Adrenal gland (tissue), 12 donors: ENCODE results near the gene TMA7. TPM values are rescaled to one million over a fixed set of nuclear protein-coding genes. Genes with fewer than 3 reads are reported as not detected.

Experiments
- DNase-seq, 7 donors: peaks; one replicate each; pipeline ENCODE4 v3.0.0-alpha.2; 2019 to 2020
- H3K27ac ChIP-seq, 5 donors: fragments of 200-600 bp; sonication (generic) in 4 of 5; 1 replicate in 3 of 5; 2 replicates in 2 of 5; pipeline versions ENCODE4 v1.5.1 to v1.8.0; 2016 to 2020; ENCODE audit warnings: mild to moderate bottlenecking in 1 of 5
- H3K27me3 ChIP-seq: fragments of 200-600 bp; 2 replicates; pipeline ENCODE4 v1.8.0; 2021
- H3K36me3 ChIP-seq, 2 donors: fragments of 200-600 bp; replicated peaks in 1 of 2; 1 replicate in 1 of 2; 2 replicates in 1 of 2; pipeline versions ENCODE4 v1.5.1 to v1.8.0; 2018 to 2022
- H3K4me1 ChIP-seq, 2 donors: fragments of 200-600 bp; replicated peaks in 1 of 2; 1 replicate in 1 of 2; 2 replicates in 1 of 2; pipeline versions ENCODE4 v1.5.1 to v1.8.0; 2018 to 2021
- H3K4me3 ChIP-seq, 4 donors: fragments of 200-600 bp; sonication (generic) in 3 of 4; one replicate each; pipeline ENCODE4 v1.5.1; 2016 to 2018
- H3K9me3 ChIP-seq, 3 donors: fragments of 200-600 bp; sonication (generic) in 1 of 3; replicated peaks in 1 of 3; 1 replicate in 2 of 3; 2 replicates in 1 of 3; pipeline versions ENCODE4 v1.5.1 to v1.8.0; 2016 to 2021
- POLR2A ChIP-seq, 2 donors: fragments of 450-650 bp; IDR thresholded peaks; one replicate each; pipeline ENCODE4 v1.6.1; 2017; ENCODE audit warnings: antibody characterized with exemption in 2 of 2, mild to moderate bottlenecking in 2 of 2, moderate library complexity in 1 of 2
- WGBS, 4 donors: extraction: QIAGEN DNeasy Blood & Tissue Kit in 2 of 4; methylation state at CpG; one replicate each; pipeline versions ENCODE4 v1.1.5 to v1.1.7; 2013 to 2017; 5-methylcytosine and 5-hydroxymethylcytosine counted together
- intact Hi-C, 2 donors: fragments of 100-400 bp; cut with DNase I; formaldehyde crosslinking; loops; one replicate each; pipeline versions ENCODE4 v1.14.1 to v1.15.0; 2022 to 2023
- polyA plus RNA-seq, 3 donors: library from polyadenylated mRNA; stranded (reverse); fragments of 200-250 nt in 2 of 3; fragments of 350-450 nt in 1 of 3; fragmentation: Illumina TruSeq in 1 of 3; extraction: RNeasy Lipid Tissue Mini Kit (QIAGEN cat#74804) in 1 of 3; gene quantifications; one replicate each; pipeline ENCODE4 v1.2.3, GENCODE V29; 2013 to 2014
- total RNA-seq, 9 donors: library from RNA; depleted of rRNA in 4 of 9; stranded (reverse); fragments of >200 nt in 4 of 9; fragments of 120-200 nt in 1 of 9; fragmentation: NEBNext Ultra II Directional in 1 of 9; extraction: Animal tissue kit (Norgen Biotek cat#: 25700) in 1 of 9; gene quantifications; one replicate each; pipeline versions ENCODE4 v1.1.0 to v1.2.4, GENCODE V29; 2013 to 2023
- TF ChIP-seq, protein P1 (sequence below), 6 experiments: fragments of 450-650 bp in 4 of 6; fragments of 200-600 bp in 2 of 6; sonication (generic) in 1 of 6; IDR thresholded peaks; 1 replicate in 5 of 6; 2 replicates in 1 of 6; pipeline versions ENCODE4 v1.5.1 to v1.8.0; 2016 to 2021; ENCODE audit warnings: antibody characterized with exemption in 6 of 6, mild to moderate bottlenecking in 2 of 6, moderate library complexity in 1 of 6
- donor health status: healthy with polysubstance abuse.
- donor health status: Bipolar disorder and iron deficiency.
- donor health status: DM: yes; HTN: yes; CAD: no.
- donor health status: DM: no; HTN: no; CAD: no.
- donor health status: DM: no; HTN: no; CAD: no.
- donor health status: DM: yes; HTN: yes; CAD: no.

Gene TMA7
- total and polyA plus RNA-seq, 12 donors: 177 to 891 (median 284) TPM

DNA sequence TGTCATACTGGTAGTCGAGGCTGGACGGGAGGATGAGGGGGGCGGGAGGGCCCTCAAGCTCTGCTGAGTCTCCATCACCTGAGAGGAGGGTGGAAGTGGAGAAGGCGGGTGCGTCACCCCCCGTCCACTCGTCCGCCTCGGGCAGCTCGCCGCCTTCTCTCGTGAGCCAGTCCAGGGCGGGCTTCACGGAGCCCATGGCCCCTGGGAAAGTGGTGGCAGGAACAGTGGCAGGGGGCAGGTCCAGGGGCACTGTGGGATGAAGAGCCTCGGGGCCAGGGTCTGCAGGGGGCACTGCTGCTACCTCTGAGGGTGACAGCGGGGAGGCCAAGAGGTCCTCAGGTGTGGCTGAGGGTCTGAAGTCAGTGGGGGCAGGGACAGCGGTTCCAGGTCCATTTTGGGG is 20.5 kb upstream of the TMA7 start:
- Histone ChIP-seq H3K4me1 (no peaks in the 10 kb centered on the region), H3K36me3 (peaks cover 0 to 20% of the 10 kb centered on the region in 2 donors), H3K4me3 (no peak overlapping the region), H3K27me3 (no peaks in the 10 kb centered on the region), H3K27ac (no peak overlapping the region), H3K9me3 (no peaks in the 10 kb centered on the region)
- DNase-seq: no peak
- TF ChIP-seq, protein P1, sequence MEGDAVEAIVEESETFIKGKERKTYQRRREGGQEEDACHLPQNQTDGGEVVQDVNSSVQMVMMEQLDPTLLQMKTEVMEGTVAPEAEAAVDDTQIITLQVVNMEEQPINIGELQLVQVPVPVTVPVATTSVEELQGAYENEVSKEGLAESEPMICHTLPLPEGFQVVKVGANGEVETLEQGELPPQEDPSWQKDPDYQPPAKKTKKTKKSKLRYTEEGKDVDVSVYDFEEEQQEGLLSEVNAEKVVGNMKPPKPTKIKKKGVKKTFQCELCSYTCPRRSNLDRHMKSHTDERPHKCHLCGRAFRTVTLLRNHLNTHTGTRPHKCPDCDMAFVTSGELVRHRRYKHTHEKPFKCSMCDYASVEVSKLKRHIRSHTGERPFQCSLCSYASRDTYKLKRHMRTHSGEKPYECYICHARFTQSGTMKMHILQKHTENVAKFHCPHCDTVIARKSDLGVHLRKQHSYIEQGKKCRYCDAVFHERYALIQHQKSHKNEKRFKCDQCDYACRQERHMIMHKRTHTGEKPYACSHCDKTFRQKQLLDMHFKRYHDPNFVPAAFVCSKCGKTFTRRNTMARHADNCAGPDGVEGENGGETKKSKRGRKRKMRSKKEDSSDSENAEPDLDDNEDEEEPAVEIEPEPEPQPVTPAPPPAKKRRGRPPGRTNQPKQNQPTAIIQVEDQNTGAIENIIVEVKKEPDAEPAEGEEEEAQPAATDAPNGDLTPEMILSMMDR (IDR thresholded peaks at IDR 0.05): no peak
- no peak for TF ChIP-seq POLR2A (IDR thresholded peaks at IDR 0.05)
- intact Hi-C loops: no loop called here
- 83 to 92% (median 91%) methylated on average over 16 to 17 of the region's 17 CpGs for WGBS, 4 donors

DNA sequence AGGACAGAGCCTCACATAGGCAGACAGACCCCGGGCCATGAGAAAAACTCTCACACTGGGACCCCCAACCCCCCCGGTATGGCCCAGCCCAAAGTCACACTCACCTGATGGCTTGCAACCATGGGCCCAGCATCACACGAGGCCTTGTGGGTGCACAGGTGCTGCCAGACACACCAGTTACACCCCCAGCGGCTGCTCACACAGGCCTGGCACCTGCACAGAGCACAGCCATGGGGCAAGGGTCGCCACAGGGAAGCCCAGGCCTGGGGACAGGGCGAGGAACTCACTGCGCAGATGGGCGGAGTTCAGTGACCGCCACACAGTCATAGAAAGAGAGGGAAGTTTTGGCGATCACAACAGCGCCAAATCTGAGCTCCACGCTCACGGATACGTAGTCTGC is 19.5 kb upstream of the TMA7 start:
- TF ChIP-seq, protein P1 (IDR thresholded peaks at IDR 0.05): no peak
- no peak for TF ChIP-seq POLR2A (IDR thresholded peaks at IDR 0.05)
- 88 to 94% (median 90%) methylated on average over 10 to 14 of the region's 14 CpGs for WGBS, 4 donors

DNA sequence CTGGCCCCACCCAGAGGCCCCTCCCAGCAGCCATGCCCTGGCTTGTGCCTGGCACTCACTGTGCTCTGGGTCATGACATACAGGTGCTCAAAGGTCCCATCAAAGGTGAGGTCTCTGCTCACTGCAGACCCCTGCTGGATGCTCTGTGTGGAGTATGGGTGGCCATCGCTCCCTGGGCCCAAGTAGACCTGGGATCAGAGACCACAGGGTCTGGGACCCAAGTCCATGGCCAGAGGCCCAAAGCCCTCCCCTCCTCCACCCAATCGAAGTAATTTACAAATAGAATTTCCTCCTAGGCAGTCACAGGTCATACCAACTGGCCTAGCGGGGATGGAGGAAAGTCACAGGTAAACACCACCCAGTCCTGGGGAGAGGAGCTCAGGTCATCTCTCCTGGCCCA is 17.8 kb upstream of the TMA7 start:
- WGBS, 4 donors: 83 to 98% (median 88%) methylated on average over 2 to 3 of the region's 3 CpGs

More for the DNA sequence above, 19.5 kb upstream of the TMA7 start:
- H3K27me3 ChIP-seq: no peaks in the 10 kb centered on the region
- DNase-seq: no peak
- intact Hi-C loops: no loop called here
- H3K4me3 ChIP-seq: no peak overlapping the region
- H3K36me3 ChIP-seq: peaks cover 0 to 10% of the 10 kb centered on the region in 2 donors
- H3K27ac ChIP-seq: no peak overlapping the region
- no peaks in the 10 kb centered on the region for H3K9me3 ChIP-seq
- H3K4me1 ChIP-seq: no peaks in the 10 kb centered on the region

DNA sequence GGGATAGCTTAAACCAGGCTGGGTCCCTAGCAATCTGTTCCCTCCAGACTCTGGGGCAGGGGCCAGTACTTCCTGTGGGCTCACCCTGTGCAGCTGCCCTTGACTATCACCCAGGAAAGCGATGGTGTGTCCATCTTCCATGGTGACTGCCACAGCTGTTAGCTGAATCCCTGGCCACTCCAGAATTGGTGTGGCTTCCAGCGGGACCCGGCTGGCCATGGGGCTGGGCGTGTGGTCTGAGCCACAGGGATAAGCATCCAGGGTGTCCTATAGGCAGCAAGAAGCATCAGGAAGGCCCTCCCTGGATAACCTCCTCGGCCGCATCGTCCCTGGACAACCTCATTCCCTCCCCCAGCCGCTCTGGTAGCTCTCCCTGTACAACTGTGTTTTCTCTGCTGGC is 17.4 kb upstream of the TMA7 start:
- no peak for TF ChIP-seq POLR2A (IDR thresholded peaks at IDR 0.05)
- TF ChIP-seq, protein P1 (IDR thresholded peaks at IDR 0.05): no peak
- intact Hi-C loops: no loop called here
- H3K27me3 ChIP-seq: no peaks in the 10 kb centered on the region
- no peak overlapping the region for H3K27ac ChIP-seq
- H3K4me3 ChIP-seq: no peak overlapping the region
- 90 to 93% (median 91%) methylated on average over 4 to 8 of the region's 8 CpGs for WGBS, 4 donors
- no peaks in the 10 kb centered on the region for H3K9me3 ChIP-seq
- peaks cover 0 to 6% of the 10 kb centered on the region in 2 donors for H3K4me1 ChIP-seq
- peaks cover 0 to 6% of the 10 kb centered on the region in 2 donors for H3K36me3 ChIP-seq
- DNase-seq: no peak

More for the DNA sequence above, 17.8 kb upstream of the TMA7 start:
- no peaks in the 10 kb centered on the region for H3K9me3 ChIP-seq
- H3K27me3 ChIP-seq: no peaks in the 10 kb centered on the region
- no peak overlapping the region for H3K27ac ChIP-seq
- H3K36me3 ChIP-seq: peaks cover 0 to 6% of the 10 kb centered on the region in 2 donors
- peaks cover 0 to 6% of the 10 kb centered on the region in 2 donors for H3K4me1 ChIP-seq
- no peak for DNase-seq
- H3K4me3 ChIP-seq: no peak overlapping the region
- TF ChIP-seq, protein P1 (IDR thresholded peaks at IDR 0.05): no peak
- no peak for TF ChIP-seq POLR2A (IDR thresholded peaks at IDR 0.05)
- intact Hi-C loops: no loop called here
